ENCODE data around the gene KRT78. TPM values are rescaled to one million over a fixed set of nuclear protein-coding genes. Genes with fewer than 3 reads are reported as not detected.
A peak's percentile ranks its signal among the peaks of the same experiment; 100 is the strongest.

KRT78 gene
- total and polyA plus RNA-seq, 9 of the 15 experiments (the other 6 are each of a cell fraction or from before 2014, with no cell fraction given) = not detected

GRCh38 chr12:52873832-52874572, 25.2 kb upstream of the KRT78 start (continued):
- no peak for TF ChIP-seq SRF (CRISPR knock-in tag; IDR thresholded peaks at IDR 0.05)
- TF ChIP-seq ZBTB17 (CRISPR knock-in tag; IDR thresholded peaks at IDR 0.05) = 0 out of 2 replicates have a peak, but pooled peaks have one; percentile 74
- TF ChIP-seq MEF2D (tag; conservative IDR thresholded peaks at IDR 0.05; ENCODE audit: low read depth) = no peak
- no peak for TF ChIP-seq FOXA3 (CRISPR knock-in tag; conservative IDR thresholded peaks at IDR 0.05 in 1 of 2, IDR thresholded peaks at IDR 0.05 in 1 of 2)
- TF ChIP-seq RAD51 (IDR thresholded peaks at IDR 0.05; ENCODE audit: borderline replicate concordance, low read depth) = no peak
- no peak for TF ChIP-seq ZNF707 (CRISPR knock-in tag; conservative IDR thresholded peaks at IDR 0.05)
- TF ChIP-seq MYBL2 (IDR thresholded peaks at IDR 0.05; ENCODE audit: low read depth) = no peak
- TF ChIP-seq MYBL2 (CRISPR knock-in tag; IDR thresholded peaks at IDR 0.05; ENCODE audit: borderline replicate concordance) = no peak
- TF ChIP-seq HBP1 (CRISPR knock-in tag; IDR thresholded peaks at IDR 0.05) = no peak
- no peak for TF ChIP-seq HDAC8 (tag; IDR thresholded peaks at IDR 0.05)
- no peak for TF ChIP-seq GMEB1 (CRISPR knock-in tag; IDR thresholded peaks at IDR 0.05)
- no peak for TF ChIP-seq COPS2 (conservative IDR thresholded peaks at IDR 0.05)
- TF ChIP-seq L3MBTL2 (IDR thresholded peaks at IDR 0.05) = no peak
- TF ChIP-seq NR2F6 (CRISPR knock-in tag; IDR thresholded peaks at IDR 0.05) = no peak
- TF ChIP-seq PCBP2 (IDR thresholded peaks at IDR 0.05; ENCODE audit: low read depth, low read length, poor library complexity, severe bottlenecking) = no peak
- TF ChIP-seq FUS (optimal IDR thresholded peaks at IDR 0.05; ENCODE audit: low read depth, low read length) = no peak
- TF ChIP-seq ZNF644 (tag; IDR thresholded peaks at IDR 0.05; ENCODE audit: low read depth) = 0 out of 2 replicates have a peak, but pooled peaks have one; percentile 39
- TF ChIP-seq ZNF561 (CRISPR knock-in tag; conservative IDR thresholded peaks at IDR 0.05) = 0 out of 2 replicates have a peak, but pooled peaks have one; percentile 15
- no peak for TF ChIP-seq KAT8 (IDR thresholded peaks at IDR 0.05; ENCODE audit: low read depth)
- TF ChIP-seq CHCHD3 (CRISPR knock-in tag; IDR thresholded peaks at IDR 0.05) = no peak
- TF ChIP-seq USF1 (CRISPR knock-in tag; IDR thresholded peaks at IDR 0.05) = no peak
- no peak for TF ChIP-seq NELFE (IDR thresholded peaks at IDR 0.05; ENCODE audit: insufficient read depth, insufficient read length)
- TF ChIP-seq HNRNPK (IDR thresholded peaks at IDR 0.05; ENCODE audit: low read depth, low read length, poor library complexity, severe bottlenecking) = no peak
- peak; percentile 29 for TF ChIP-seq RBBP5 (IDR thresholded peaks at IDR 0.05; ENCODE audit: borderline replicate concordance, insufficient read depth, low read length, poor library complexity, severe bottlenecking)

Measured in K562 (cell line).